Measurements from ENCODE around the gene DDX25.

DDX25 gene

GRCh38 chr11:125945011-125945796 lies 40.9 kb downstream of the DDX25 start:
- TF ChIP-seq TAF1 (IDR thresholded peaks at IDR 0.05; ENCODE audit: low read depth): no peak
- TF ChIP-seq YY1 (IDR thresholded peaks at IDR 0.05; ENCODE audit: low read depth): no peak
- TF ChIP-seq EGR1 (IDR thresholded peaks at IDR 0.05): no peak
- no peak for TF ChIP-seq ZBTB7A (IDR thresholded peaks at IDR 0.05; ENCODE audit: low read depth)
- TF ChIP-seq CEBPB (IDR thresholded peaks at IDR 0.05): no peak
- no peak for TF ChIP-seq EP300 (IDR thresholded peaks at IDR 0.05; ENCODE audit: borderline replicate concordance)
- no peak for TF ChIP-seq TEAD4 (IDR thresholded peaks at IDR 0.05)
- TF ChIP-seq NFIC (IDR thresholded peaks at IDR 0.05): no peak
- TF ChIP-seq, protein P1, sequence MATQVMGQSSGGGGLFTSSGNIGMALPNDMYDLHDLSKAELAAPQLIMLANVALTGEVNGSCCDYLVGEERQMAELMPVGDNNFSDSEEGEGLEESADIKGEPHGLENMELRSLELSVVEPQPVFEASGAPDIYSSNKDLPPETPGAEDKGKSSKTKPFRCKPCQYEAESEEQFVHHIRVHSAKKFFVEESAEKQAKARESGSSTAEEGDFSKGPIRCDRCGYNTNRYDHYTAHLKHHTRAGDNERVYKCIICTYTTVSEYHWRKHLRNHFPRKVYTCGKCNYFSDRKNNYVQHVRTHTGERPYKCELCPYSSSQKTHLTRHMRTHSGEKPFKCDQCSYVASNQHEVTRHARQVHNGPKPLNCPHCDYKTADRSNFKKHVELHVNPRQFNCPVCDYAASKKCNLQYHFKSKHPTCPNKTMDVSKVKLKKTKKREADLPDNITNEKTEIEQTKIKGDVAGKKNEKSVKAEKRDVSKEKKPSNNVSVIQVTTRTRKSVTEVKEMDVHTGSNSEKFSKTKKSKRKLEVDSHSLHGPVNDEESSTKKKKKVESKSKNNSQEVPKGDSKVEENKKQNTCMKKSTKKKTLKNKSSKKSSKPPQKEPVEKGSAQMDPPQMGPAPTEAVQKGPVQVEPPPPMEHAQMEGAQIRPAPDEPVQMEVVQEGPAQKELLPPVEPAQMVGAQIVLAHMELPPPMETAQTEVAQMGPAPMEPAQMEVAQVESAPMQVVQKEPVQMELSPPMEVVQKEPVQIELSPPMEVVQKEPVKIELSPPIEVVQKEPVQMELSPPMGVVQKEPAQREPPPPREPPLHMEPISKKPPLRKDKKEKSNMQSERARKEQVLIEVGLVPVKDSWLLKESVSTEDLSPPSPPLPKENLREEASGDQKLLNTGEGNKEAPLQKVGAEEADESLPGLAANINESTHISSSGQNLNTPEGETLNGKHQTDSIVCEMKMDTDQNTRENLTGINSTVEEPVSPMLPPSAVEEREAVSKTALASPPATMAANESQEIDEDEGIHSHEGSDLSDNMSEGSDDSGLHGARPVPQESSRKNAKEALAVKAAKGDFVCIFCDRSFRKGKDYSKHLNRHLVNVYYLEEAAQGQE (IDR thresholded peaks at IDR 0.05; ENCODE audit: low read depth): no peak
- TF ChIP-seq TCF12 (IDR thresholded peaks at IDR 0.05; ENCODE audit: low read depth): no peak
- TF ChIP-seq MAX (IDR thresholded peaks at IDR 0.05): no peak
- TF ChIP-seq RAD21 (IDR thresholded peaks at IDR 0.05; ENCODE audit: low read depth): no peak
- TF ChIP-seq FOXM1 (IDR thresholded peaks at IDR 0.05; ENCODE audit: borderline replicate concordance, low read depth): no peak

DNA sequence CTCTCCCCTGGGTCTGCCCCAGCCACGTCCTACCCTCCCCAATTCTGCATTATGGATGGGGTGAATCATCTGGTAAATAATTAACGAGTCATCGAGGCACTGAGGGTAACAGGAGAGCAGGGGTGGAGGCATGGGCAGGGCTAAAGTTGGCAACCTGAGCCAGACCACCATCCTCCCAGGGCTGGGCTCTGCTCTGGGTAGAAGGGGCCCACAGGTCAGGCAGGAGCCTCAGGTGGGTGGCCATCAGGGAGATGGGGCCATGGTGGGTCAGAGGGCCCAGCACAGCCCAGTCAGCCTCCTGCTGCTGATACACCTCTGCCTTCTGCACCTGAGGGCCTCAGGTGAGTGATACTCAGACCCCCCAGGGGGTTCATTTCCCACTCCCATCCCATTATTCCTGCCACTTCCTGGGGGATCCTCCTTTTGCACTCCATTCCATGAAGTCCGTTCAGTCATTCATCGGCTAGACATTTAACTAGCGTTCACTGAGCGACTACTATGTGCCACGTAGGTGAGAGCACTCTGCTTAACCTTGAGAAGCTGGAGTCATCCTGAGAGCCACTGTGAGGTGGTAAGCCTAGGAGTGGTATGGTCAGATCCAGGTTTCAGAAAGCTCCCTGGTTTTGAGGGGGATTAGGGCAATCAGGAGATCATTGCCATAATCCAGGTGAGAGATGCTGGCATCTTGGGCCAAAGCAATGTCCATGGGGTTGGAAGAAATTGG lies 41.7 kb downstream of the DDX25 start, which contains the start of gene VSIG10L2:
Gene VSIG10L2, plus strand, starts transcription at position 248 of the 724 bp plus-strand sequence. Its CDS starts 12 bp downstream, at position 260.
- no peak for TF ChIP-seq CREB1 (IDR thresholded peaks at IDR 0.05; ENCODE audit: low read depth)
- TF ChIP-seq EP300 (IDR thresholded peaks at IDR 0.05; ENCODE audit: borderline replicate concordance): no peak
- TF ChIP-seq TEAD4 (IDR thresholded peaks at IDR 0.05): no peak
- TF ChIP-seq, protein P1 (IDR thresholded peaks at IDR 0.05; ENCODE audit: low read depth): no peak
- no peak for TF ChIP-seq EGR1 (IDR thresholded peaks at IDR 0.05)
- TF ChIP-seq USF1 (IDR thresholded peaks at IDR 0.05): no peak
- no peak for TF ChIP-seq RAD21 (IDR thresholded peaks at IDR 0.05; ENCODE audit: low read depth)
- no peak for TF ChIP-seq MAX (IDR thresholded peaks at IDR 0.05)
- TF ChIP-seq CEBPB (IDR thresholded peaks at IDR 0.05): no peak
- no peak for TF ChIP-seq FOXM1 (IDR thresholded peaks at IDR 0.05; ENCODE audit: borderline replicate concordance, low read depth)

GRCh38 chr11:125946712-125947418 lies 42.6 kb downstream of the DDX25 start:
- TF ChIP-seq, protein P1 (IDR thresholded peaks at IDR 0.05; ENCODE audit: low read depth): no peak
- TF ChIP-seq ZBTB7A (IDR thresholded peaks at IDR 0.05; ENCODE audit: low read depth) (no peak), CEBPB (IDR thresholded peaks at IDR 0.05) (no peak), USF1 (IDR thresholded peaks at IDR 0.05) (no peak), MAX (IDR thresholded peaks at IDR 0.05) (no peak), TAF1 (IDR thresholded peaks at IDR 0.05; ENCODE audit: low read depth) (no peak), EP300 (IDR thresholded peaks at IDR 0.05; ENCODE audit: borderline replicate concordance) (no peak), FOXM1 (IDR thresholded peaks at IDR 0.05; ENCODE audit: borderline replicate concordance, low read depth) (no peak), TEAD4 (IDR thresholded peaks at IDR 0.05) (no peak), TCF12 (IDR thresholded peaks at IDR 0.05; ENCODE audit: low read depth) (no peak), NFIC (IDR thresholded peaks at IDR 0.05) (no peak), RAD21 (IDR thresholded peaks at IDR 0.05; ENCODE audit: low read depth) (no peak), YY1 (IDR thresholded peaks at IDR 0.05; ENCODE audit: low read depth) (no peak), EGR1 (IDR thresholded peaks at IDR 0.05) (no peak), CREB1 (IDR thresholded peaks at IDR 0.05; ENCODE audit: low read depth) (no peak)

Data from Ishikawa (cell line).